ENCODE measurements around the gene RARRES2. TPM values are rescaled to one million over a fixed set of nuclear protein-coding genes. Genes with fewer than 3 reads are reported as not detected.
"Not testable (repeated sequence)": the region's sequence is repeated elsewhere in the genome, so short reads cannot be mapped to it uniquely, and the experiment has no call there.

RARRES2 gene
- total RNA-seq, 1 experiment from 2014 or later = 2.1 TPM

GRCh38 chr7:150312649-150313366 is 28.6 kb downstream of the RARRES2 start:
- peak; percentile 51; the same call in 1 of the 2 replicates for ATAC-seq
- DNase-seq (ENCODE audit: low read depth, low spot score); H3K4me3 ChIP-seq (replicated peaks in 1 of 2; ENCODE audit: low read depth in 1 of 2, low read length in 2 of 2); CTCF ChIA-PET; RAD21 ChIA-PET (ENCODE audit: low non-redundant PET in 1 of 2, low total read pairs in 2 of 2, uncharacterized antibody in 2 of 2, unreplicated experiment in 2 of 2); H4K20me1 ChIP-seq (ENCODE audit: insufficient read depth); BruUV-seq (replicated peaks); POLR2A ChIA-PET; H3K9me3 ChIP-seq (ENCODE audit: control insufficient read depth in 1 of 2, insufficient read depth in 1 of 2, low read depth in 1 of 2, low read length in 2 of 2); H3K27ac ChIP-seq (ENCODE audit: low read depth, low read length); H3K9ac ChIP-seq (ENCODE audit: low read length); H3K27me3 ChIP-seq (ENCODE audit: insufficient read depth, low read length); intact Hi-C loops (cut with micrococcal nuclease); H3K9me2 ChIP-seq (ENCODE audit: insufficient read depth); H2AFZ ChIP-seq (ENCODE audit: low read depth, low read length, poor library complexity, severe bottlenecking); H3K36me3 ChIP-seq (ENCODE audit: control insufficient read depth in 1 of 2, insufficient read depth in 2 of 2, low read length in 2 of 2); H3K79me2 ChIP-seq (ENCODE audit: insufficient read depth, low read length): not testable (repeated sequence)
- TF ChIP-seq CEBPB (IDR thresholded peaks at IDR 0.05; ENCODE audit: low read depth) = peak; percentile 29; the same call in 1 of the 2 replicates
- peak; percentile 19; the same call in 1 of the 2 replicates for TF ChIP-seq FOSL1 (IDR thresholded peaks at IDR 0.05; ENCODE audit: low read depth)
- peak; percentile 13; the same call in 1 of the 2 replicates for TF ChIP-seq SP1 (IDR thresholded peaks at IDR 0.05; ENCODE audit: low read depth)
- H3K4me1 ChIP-seq (ENCODE audit: control insufficient read depth in 1 of 2, insufficient read depth in 2 of 2, low read length in 2 of 2) = peaks cover 4 to 29% of the 10 kb centered on the region in 2 experiments
- H3K4me2 ChIP-seq (ENCODE audit: low read length) = peak overlapping the region; percentile 44; the same call in 1 of the 2 replicates

GRCh38 chr7:150311711-150312110 is 29.7 kb downstream of the RARRES2 start:
- intact Hi-C loops (cut with micrococcal nuclease) = no loop called here
- ChIA-PET CTCF (no interaction called here), RAD21 (ENCODE audit: low non-redundant PET in 1 of 2, low total read pairs in 2 of 2, uncharacterized antibody in 2 of 2, unreplicated experiment in 2 of 2) (no interaction called here), POLR2A (no interaction called here)
- Histone ChIP-seq H3K27me3 (ENCODE audit: insufficient read depth, low read length) (no peaks in the 10 kb centered on the region), H3K4me3 (replicated peaks in 1 of 2; ENCODE audit: low read depth in 1 of 2, low read length in 2 of 2) (no peak overlapping the region), H3K79me2 (ENCODE audit: insufficient read depth, low read length) (no peaks in the 10 kb centered on the region), H2AFZ (ENCODE audit: low read depth, low read length, poor library complexity, severe bottlenecking) (no peak overlapping the region), H3K36me3 (ENCODE audit: control insufficient read depth in 1 of 2, insufficient read depth in 2 of 2, low read length in 2 of 2) (no peaks in the 10 kb centered on the region), H3K27ac (ENCODE audit: low read depth, low read length) (no peak overlapping the region), H3K4me2 (ENCODE audit: low read length) (no peak overlapping the region), H3K9me3 (ENCODE audit: control insufficient read depth in 1 of 2, insufficient read depth in 1 of 2, low read depth in 1 of 2, low read length in 2 of 2) (no peaks in the 10 kb centered on the region), H4K20me1 (ENCODE audit: insufficient read depth) (no peaks in the 10 kb centered on the region), H3K4me1 (ENCODE audit: control insufficient read depth in 1 of 2, insufficient read depth in 2 of 2, low read length in 2 of 2) (peaks cover 9 to 39% of the 10 kb centered on the region in 2 experiments), H3K9me2 (ENCODE audit: insufficient read depth) (no peaks in the 10 kb centered on the region), H3K9ac (ENCODE audit: low read length) (no peak overlapping the region)
- DNase-seq (ENCODE audit: low read depth, low spot score) (no peak), ATAC-seq (no peak)
- BruUV-seq (replicated peaks) = no TSS peak
- TF ChIP-seq CEBPB (IDR thresholded peaks at IDR 0.05; ENCODE audit: low read depth) = no peak
- TF ChIP-seq, protein P1, sequence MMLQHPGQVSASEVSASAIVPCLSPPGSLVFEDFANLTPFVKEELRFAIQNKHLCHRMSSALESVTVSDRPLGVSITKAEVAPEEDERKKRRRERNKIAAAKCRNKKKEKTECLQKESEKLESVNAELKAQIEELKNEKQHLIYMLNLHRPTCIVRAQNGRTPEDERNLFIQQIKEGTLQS (IDR thresholded peaks at IDR 0.05) = no peak
- TF ChIP-seq ZNF274 (IDR thresholded peaks at IDR 0.05; ENCODE audit: low read depth, low read length) = no peak
- TF ChIP-seq FOSL1 (IDR thresholded peaks at IDR 0.05; ENCODE audit: low read depth) = no peak
- TF ChIP-seq RAD21 (IDR thresholded peaks at IDR 0.05; ENCODE audit: low read depth) = no peak
- no peak for TF ChIP-seq TCF7L2 (IDR thresholded peaks at IDR 0.05; ENCODE audit: borderline replicate concordance, extremely low read depth, insufficient read depth, insufficient read length)
- TF ChIP-seq JUND (IDR thresholded peaks at IDR 0.05) = no peak
- no peak for TF ChIP-seq POLR2A (IDR thresholded peaks at IDR 0.05; ENCODE audit: borderline replicate concordance, extremely low read depth, insufficient read depth, insufficient read length)
- TF ChIP-seq POLR2AphosphoS5 (IDR thresholded peaks at IDR 0.05; ENCODE audit: low read depth, low read length) = no peak
- TF ChIP-seq CTCF (IDR thresholded peaks at IDR 0.05 in 2 of 3, conservative IDR thresholded peaks at IDR 0.05 in 1 of 3; ENCODE audit: borderline replicate concordance in 1 of 3, insufficient read depth in 1 of 3, low read depth in 2 of 3, low read length in 2 of 3) = no peak
- TF ChIP-seq ZFX (IDR thresholded peaks at IDR 0.05) = no peak
- TF ChIP-seq YY1 (IDR thresholded peaks at IDR 0.05; ENCODE audit: extremely low read depth, insufficient replicate concordance, low read depth, low read length) = no peak
- TF ChIP-seq SP1 (IDR thresholded peaks at IDR 0.05; ENCODE audit: low read depth) = no peak
- no peak for TF ChIP-seq ZBTB33 (IDR thresholded peaks at IDR 0.05; ENCODE audit: extremely low read depth, insufficient replicate concordance, low read length)
- TF ChIP-seq SIN3A (IDR thresholded peaks at IDR 0.05; ENCODE audit: low read depth) = no peak

Measured in HCT116 (cell line).